GM19468 (cell line): ENCODE measurements around the gene AGTPBP1.
"Not testable (repeated sequence)": the region's sequence is repeated elsewhere in the genome, so short reads cannot be mapped to it uniquely, and the experiment has no call there.

Experiments used
- ATAC-seq: cut with Tn5 transposase; IDR thresholded peaks from one replicate; pipeline ENCODE4 v1.9.1; 2021; ENCODE audit warnings: mild to moderate bottlenecking, moderate library complexity, moderate number of reproducible peaks; ENCODE audit not compliant: unreplicated experiment; ENCODE audit errors: extremely low read depth

Gene AGTPBP1, protein sequence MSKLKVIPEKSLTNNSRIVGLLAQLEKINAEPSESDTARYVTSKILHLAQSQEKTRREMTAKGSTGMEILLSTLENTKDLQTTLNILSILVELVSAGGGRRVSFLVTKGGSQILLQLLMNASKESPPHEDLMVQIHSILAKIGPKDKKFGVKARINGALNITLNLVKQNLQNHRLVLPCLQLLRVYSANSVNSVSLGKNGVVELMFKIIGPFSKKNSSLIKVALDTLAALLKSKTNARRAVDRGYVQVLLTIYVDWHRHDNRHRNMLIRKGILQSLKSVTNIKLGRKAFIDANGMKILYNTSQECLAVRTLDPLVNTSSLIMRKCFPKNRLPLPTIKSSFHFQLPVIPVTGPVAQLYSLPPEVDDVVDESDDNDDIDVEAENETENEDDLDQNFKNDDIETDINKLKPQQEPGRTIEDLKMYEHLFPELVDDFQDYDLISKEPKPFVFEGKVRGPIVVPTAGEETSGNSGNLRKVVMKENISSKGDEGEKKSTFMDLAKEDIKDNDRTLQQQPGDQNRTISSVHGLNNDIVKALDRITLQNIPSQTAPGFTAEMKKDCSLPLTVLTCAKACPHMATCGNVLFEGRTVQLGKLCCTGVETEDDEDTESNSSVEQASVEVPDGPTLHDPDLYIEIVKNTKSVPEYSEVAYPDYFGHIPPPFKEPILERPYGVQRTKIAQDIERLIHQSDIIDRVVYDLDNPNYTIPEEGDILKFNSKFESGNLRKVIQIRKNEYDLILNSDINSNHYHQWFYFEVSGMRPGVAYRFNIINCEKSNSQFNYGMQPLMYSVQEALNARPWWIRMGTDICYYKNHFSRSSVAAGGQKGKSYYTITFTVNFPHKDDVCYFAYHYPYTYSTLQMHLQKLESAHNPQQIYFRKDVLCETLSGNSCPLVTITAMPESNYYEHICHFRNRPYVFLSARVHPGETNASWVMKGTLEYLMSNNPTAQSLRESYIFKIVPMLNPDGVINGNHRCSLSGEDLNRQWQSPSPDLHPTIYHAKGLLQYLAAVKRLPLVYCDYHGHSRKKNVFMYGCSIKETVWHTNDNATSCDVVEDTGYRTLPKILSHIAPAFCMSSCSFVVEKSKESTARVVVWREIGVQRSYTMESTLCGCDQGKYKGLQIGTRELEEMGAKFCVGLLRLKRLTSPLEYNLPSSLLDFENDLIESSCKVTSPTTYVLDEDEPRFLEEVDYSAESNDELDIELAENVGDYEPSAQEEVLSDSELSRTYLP

GRCh38 chr9:85741875-85742596 is at the start of gene AGTPBP1:
TSS of gene AGTPBP1 (minus strand) at chr9:85741954. CDS start at chr9:85712533, 29,421 bp downstream.
- ATAC-seq, result peak; percentile 76

DNA sequence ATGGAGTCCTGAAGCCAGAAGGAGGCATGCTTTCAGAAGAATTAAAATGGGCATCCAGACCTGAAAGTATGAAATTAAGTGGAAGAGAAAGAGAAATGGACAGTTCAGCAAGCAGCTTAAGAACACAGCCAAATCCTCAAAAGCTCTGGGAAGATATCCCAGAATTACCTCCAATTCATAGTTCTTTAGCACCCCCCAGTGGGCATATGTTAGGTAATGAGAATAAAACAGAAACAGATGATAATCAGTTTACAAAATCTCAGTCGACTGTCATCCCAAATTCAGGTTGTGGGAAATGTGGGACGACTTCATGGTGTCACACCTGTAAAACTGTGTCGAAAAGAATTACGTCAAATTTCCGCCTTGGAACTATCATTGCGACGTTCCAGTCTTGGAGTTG is 44.4 kb upstream of the AGTPBP1 start:
- not testable (repeated sequence) for ATAC-seq

DNA sequence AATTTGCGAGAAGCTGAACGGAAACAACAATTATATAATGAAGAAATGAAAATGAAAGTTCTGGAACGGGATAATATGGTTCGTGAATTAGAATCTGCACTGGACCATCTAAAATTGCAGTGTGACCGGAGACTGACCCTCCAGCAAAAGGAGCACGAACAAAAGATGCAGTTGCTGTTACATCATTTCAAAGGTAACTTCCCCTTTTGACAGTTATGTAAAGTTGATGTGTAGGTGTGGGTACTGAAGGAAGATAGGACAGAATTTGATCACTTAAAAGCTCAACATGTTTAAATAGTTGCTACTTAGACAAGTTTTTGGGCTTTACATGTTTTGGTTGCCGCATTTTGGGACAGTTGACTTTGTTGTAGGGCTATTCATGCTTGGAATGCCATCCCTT is 32.1 kb upstream of the AGTPBP1 start:
- not testable (repeated sequence) for ATAC-seq

DNA sequence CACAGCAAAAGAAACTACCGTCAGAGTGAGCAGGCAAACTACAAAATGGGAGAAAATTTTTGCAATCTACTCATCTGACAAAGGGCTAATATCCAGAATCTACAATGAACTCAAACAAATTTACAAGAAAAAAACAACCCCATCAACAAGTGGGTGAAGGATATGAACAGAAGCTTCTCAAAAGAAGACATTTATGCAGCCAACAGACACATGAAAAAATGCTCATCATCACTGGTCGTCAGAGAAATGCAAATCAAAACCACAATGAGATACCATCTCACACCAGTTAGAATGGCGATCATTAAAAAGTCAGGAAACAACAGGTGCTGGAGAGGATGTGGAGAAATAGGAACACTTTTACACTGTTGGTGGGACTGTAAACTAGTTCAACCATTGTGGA is 20.0 kb upstream of the AGTPBP1 start:
- ATAC-seq, result not testable (repeated sequence)

GRCh38 chr9:85757716-85758115 is 16.0 kb upstream of the AGTPBP1 start:
- ATAC-seq, result not testable (repeated sequence)

- ATAC-seq, result not testable (repeated sequence)
Measured at GRCh38 chr9:85756216-85756615, 14.5 kb upstream of the AGTPBP1 start.

- no peak for ATAC-seq
Measured at GRCh38 chr9:85746309-85746708, 4.6 kb upstream of the AGTPBP1 start.

GRCh38 chr9:85745203-85745602 is 3.4 kb upstream of the AGTPBP1 start:
- ATAC-seq, result no peak

GRCh38 chr9:85744480-85744879 is 2.7 kb upstream of the AGTPBP1 start:
- no peak for ATAC-seq

DNA sequence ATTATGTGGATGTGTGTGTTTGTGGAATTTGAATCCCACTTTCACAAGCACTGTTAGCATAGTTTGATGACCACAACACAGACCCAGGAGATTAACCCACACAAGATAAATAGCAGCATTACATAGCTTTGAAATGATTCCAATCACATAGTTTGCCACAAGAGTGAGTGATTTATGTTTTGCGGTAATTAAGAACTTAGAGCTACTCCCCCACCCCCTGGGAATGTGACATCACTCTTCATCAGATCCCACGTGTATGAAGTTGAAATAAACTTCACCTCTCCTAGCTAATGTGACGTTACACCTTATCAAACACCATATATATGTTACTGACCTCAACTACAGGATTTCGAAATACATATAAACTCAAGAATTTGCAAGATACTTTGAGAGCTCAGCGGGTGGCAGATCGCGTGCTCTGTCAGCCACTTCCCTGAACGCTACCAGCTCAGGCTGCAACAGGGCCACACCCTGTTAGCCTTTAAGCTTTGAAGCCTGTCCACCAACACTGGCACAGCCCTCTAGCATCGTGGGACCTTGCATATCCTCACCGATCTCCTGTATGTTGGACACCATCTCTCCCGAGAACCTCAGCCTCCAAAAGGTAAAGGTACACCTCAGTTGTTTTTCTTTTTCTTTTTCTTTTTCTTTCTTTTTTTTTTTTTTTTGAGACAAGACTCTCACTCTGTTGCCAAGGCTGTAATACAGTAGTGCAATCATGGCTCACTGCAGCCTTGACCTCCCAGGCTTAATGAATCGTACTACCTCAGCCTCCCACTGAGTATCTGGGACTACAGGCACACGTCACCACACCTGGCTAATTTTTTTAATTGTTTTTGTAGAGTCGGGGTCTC is 1.7 kb upstream of the AGTPBP1 start:
- no peak for ATAC-seq

DNA sequence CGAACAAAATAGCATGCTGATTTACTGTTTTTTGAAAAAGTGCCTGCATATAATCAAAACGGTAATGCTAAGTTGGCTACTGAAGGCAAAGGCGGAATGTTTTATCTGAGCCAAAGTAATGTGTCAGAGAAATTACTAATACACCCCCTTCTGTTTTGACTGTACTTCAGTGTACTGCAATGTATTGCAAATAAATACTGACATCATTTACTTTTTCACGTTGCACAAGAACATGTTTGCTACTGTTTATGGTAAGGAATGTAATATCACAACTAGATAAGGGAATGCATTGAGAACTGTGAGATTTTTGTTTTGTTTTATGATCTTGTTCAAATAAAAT is 813 bp upstream of the AGTPBP1 start:
- no peak for ATAC-seq

DNA sequence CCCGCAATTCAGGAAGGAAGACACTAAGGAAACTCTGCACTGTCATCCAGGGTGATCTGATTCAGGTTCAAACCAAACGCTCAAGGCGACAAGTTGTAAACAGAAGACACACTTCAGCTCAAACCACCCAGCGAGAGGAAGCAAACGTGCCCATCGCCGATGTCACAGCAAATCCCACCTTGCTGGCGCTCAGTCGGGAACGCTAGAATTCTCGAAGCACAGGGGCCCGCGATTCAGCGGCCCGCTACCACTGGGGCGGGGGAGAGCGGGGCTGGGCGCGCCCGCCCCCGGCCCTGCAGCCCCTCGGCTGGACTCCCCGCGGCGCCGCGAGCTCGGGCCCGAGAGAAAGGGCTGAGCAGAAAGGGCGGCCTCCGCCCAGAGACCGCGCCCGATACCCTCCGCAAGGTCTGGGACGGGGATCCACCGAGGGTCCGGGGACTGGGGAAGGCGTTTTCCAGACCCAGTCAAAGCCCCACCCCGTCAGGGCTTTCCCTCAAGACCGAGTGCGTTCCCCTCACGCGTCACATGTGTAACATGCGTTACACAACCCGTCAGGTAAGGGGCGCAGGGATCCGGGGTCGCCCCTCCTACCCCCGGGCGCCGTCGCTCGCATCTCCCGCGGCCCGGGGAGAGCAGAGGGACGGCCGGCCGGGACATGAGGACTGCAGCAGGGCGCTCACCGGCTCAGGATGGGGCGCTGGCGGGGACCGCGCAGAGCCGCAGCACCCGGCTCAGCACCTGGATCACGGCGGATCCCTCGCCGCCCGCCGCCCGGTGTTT is 469 bp downstream of the AGTPBP1 start:
- ATAC-seq, result peak; percentile 28

DNA sequence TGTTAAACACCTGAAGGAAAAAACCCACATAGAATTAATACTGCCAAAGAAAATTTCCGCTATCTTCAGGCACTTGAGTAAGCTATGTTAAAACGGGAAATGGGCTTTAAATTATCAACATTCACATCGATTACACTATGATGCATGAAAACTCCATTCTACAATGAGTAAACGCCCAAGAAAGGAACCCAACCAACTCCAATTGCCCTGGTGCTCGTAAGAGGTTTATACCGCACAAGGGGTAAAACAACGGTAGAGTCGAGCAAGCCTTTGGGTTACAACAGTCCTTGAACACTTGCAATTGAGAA is 1.0 kb downstream of the AGTPBP1 start:
- ATAC-seq, result no peak

- ATAC-seq, result no peak
Measured at GRCh38 chr9:85738509-85738908, 3.2 kb downstream of the AGTPBP1 start.

- no peak for ATAC-seq
Measured at GRCh38 chr9:85737671-85738070, 4.1 kb downstream of the AGTPBP1 start.

DNA sequence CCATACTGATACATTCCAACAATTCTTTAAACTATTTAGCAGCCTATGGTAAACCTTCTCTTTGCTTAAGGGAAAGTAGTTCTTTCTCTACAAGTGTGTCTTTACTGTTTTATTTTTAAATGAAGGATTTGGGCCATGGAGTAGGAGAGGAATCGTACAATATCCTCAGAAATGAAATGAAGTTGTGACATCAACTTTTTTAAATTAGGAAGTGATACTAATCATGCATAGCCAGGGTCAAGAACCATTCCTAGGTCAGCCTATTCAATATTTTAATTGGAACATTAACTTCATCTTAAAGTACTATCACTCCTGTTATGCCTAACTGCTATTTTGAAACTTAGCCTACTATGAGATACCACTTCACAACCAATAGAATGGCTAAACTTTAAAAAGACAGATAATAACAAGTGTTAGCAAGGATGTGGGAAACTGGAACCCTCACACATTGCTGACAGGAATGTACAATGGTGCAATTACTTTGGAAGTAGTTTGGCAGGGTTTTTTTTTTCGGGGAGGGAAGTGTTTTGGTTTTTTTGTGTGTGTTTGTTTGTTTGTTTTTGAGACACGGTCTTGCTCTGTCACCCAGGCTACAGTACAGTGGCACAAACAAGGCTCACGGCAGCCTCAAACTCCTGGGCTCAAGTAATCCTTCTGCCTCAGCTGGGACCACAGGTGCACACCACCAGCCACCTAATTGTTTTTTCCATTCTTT is 10.7 kb downstream of the AGTPBP1 start:
- no peak for ATAC-seq

DNA sequence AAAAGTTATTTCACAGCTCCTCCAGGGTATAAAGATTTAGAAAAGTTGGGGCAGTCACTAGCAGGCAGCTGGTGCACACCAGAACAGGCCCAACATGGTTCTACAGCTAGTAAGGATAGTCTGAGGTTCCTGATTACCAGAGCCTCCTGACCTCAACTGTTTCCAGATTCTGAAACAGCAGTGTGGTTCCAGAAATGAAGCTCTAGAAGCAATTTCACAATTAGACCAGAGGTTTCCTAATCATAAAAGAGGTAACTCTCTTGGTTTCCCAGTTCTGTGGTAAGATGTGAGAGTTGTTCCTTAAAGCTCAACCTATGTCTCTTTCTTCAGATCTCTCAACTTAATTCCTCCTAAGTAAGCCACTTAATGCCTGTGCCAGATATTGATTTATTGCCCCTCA is 11.9 kb downstream of the AGTPBP1 start:
- no peak for ATAC-seq

DNA sequence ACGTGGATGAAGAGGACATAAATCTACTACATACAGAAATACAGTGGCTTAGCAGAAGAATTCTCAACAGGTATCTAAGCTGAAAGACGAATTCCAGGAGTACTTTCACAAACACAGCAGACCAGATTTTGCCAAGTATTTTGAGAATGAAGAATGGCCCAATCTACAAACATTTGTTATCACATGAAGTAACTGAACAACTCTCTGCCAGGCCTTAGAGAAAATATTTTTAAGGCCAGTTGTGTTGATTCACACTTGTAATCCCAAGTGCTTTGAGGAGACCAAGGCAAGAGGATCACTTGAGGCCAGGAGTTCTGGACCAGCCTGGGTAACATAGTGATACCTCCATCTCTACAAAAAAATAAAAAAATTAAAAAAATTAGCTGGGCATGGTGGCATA is 14.3 kb downstream of the AGTPBP1 start:
- ATAC-seq, result no peak
